HG03097 (cell line): ENCODE data around the gene ARL14.

ENCODE experiments used
- ATAC-seq: cut with Tn5 transposase; IDR thresholded peaks from one replicate; pipeline ENCODE4 v1.9.1; 2021; ENCODE audit not compliant: unreplicated experiment, low FRiP score

Gene ARL14

GRCh38 chr3:160676547-160677303, at the start of gene ARL14:
Gene ARL14, plus strand, starts transcription at chr3:160677160. Its CDS starts 187 bp downstream, at chr3:160677347.
- ATAC-seq: no peak

DNA sequence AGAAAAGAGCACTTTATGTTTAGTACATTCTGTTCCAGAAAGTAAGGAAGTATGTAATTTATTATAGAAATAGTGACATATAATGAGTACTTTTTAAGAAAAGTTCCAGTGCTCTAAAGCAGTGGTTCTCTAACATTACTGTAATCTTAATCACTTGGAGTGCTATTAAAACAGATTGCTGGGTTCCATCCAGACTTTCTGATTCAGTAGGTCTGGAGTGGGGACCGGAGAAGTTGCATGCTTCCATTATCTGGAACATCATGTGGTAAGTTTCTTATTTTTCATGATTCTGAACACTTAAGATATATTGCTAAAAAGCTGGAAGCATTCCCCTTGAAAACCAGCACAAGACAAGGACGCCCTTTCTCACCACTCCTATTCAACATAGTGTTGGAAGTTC, 47.5 kb upstream of the ARL14 start:
- no peak for ATAC-seq

GRCh38 chr3:160633361-160634083, 43.4 kb upstream of the ARL14 start:
- no peak for ATAC-seq

DNA sequence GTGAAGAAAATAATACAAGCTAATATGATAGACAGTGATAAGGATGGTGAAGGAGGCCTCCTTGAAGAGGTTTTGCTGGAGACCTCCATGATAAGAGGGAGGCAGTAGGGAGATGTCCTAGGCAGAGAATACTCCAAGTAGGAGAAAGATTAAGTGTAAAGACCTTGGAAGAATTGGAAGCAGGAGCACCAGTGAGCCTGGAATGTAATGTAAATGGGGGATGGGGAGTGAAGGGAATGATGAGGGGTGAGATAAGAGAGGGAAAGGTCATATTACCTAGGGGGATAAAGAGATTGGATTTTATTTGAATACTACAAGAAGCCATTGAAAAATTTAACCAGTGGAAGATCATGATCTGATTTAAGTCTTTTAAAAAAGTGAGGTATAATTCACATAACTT, 41.7 kb upstream of the ARL14 start:
- ATAC-seq: no peak

DNA sequence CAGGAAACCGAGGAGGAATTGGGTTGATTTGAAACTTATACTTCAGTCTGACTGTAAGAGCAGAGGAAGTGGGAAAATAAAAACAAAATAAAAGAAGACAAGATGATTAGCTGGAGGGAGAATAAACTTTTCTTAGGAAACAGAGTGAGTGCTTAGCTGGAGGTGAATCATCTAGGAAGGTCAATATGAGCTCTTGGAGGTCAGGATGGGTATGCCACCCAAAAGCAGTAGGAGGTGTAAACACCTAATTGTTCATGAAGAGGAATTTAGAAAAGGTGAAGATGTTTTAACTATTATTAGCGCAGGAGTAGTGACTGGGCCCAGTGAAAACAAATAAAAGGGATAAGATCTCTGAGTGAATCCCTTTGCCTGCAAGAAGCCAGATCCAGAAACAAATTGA, 39.9 kb upstream of the ARL14 start:
- ATAC-seq: no peak

DNA sequence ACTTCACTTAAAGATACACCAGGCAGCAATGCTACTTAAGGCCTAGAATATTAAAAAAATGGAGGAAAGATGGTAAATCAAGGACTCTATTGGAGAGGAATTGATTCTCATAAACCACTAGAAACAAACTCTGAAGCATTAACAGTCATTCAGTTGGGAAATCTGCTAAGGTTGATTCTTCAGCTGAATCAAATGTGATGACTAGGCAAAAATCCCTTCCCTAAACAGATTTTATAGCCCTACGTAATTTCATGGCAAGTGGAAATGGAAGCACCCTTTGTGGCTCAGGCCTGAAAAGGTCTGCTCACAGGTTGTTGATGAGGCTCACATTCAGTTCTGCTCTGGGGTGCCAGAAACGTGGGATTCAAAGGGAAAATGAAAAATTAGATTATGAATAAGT, 38.8 kb upstream of the ARL14 start:
- no peak for ATAC-seq

GRCh38 chr3:160641665-160642309, 35.2 kb upstream of the ARL14 start:
- no peak for ATAC-seq

- no peak for ATAC-seq
Observed at GRCh38 chr3:160643994-160644393, 33.0 kb upstream of the ARL14 start.

- no peak for ATAC-seq
Observed at GRCh38 chr3:160644491-160644890, 32.5 kb upstream of the ARL14 start.

- no peak for ATAC-seq
Observed at GRCh38 chr3:160648701-160649100, 28.3 kb upstream of the ARL14 start.

DNA sequence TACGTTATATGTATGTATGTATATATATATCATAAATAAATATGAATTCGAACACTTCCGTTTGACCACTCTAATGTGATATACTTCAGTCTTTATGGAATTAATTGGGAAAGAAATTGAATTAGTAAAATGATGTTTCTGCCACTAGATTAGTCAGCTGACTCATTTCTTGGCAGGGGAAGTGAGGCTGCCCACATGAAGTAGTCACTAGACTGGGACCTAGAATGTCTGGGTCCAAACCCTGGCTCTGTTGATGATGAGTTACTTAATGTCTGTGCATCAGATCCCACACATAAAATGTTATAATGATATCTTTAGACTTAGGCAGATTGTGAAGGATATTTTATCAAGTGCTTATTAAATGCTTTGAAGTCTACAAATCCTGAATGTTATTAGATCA, 27.4 kb upstream of the ARL14 start:
- ATAC-seq: no peak

DNA sequence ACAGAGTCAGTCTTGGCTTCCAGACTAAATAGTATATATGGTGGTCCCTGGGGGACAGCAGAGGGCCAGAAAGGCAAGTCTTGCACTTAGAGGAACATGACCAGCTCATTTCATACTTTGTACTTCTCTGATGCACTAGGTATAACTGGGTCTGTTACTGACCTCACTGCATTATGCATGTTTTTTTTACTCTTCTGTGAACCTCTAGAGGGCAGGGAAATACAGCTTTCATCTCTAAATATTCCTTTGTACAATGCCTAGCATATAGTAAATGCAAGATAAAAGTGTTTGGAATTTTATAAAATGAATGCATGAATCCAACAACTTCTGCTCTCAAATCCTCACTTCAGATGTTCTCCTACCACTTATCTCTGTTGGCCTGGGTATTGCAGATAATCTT, 23.4 kb upstream of the ARL14 start:
- ATAC-seq: no peak

GRCh38 chr3:160660902-160661301, 16.1 kb upstream of the ARL14 start:
- no peak for ATAC-seq

DNA sequence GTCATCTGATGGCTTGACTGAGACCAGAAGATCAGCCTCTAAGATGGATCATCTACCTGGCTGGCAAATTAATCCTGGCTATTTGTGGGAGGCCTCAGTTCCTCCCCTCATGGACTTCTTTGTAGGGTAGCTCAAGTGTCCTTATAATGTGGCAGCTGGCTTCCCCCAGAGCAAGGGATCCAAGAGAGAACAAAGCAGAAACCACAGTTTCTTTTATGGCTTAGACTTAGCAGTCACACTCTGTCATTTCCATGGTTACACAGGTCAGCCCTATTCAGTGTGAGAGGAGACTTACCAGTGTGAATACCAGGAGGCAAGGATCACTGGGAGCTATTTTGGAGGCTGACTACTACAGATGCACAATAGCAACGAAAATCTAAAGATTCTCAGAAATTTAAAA, 15.3 kb upstream of the ARL14 start:
- no peak for ATAC-seq

- ATAC-seq: no peak
Observed at GRCh38 chr3:160665231-160665630, 11.7 kb upstream of the ARL14 start.

DNA sequence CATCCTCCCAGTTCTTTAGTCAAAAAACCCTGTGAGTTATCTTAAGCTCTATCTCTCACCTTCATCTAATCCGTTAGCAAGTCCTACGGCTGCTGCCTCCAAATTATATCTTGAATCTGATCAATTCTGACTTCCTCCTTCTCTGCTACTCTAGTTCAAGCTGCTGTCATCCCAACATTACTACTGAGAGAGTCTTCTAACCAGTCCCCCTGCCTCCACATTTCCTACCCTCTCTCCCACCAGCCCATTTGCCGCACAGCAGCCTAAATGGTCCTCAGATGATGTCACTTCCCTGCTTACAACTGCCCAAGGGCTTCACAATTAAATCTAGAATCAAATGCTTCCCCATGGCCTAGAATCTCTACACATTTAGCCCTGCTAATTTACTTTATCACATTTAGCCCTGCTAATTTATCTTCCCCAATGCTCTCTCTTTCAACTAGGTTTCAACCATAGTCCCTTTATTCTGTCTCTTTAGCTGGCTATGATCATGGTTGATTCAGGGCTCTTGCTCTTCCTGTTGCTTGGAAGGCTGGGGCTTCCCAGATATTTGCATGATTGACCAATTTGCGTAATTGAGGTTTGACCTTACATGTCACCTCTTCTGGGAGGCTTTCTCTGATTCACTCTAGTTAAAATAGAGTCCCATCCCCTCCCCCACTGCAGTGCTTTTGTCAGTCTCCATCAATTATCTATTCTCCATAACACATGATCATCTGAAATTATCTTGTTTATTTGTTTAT, 11.0 kb upstream of the ARL14 start:
- ATAC-seq: peak; percentile 88

GRCh38 chr3:160667452-160667851, 9.5 kb upstream of the ARL14 start:
- ATAC-seq: no peak

DNA sequence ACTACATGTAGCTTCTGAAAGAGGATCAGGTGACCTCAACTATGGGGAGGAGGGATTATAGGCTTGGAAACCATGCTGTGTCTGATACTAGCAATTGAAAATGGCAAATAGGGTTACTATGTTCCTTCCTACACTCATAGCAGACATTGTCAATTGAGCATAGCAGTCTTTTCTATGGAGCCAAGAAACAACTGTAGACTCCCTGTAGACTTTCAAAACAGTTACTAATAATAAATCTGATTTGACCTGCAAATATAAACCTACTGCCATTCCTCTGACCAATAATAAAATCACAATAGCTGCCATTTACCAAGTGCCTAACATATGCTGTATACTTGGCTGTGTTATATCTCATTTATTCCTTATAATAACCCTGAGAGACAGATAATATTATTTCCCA, 8.5 kb upstream of the ARL14 start:
- ATAC-seq: no peak

- ATAC-seq: peak; percentile 94
Observed at GRCh38 chr3:160671231-160671630, 5.7 kb upstream of the ARL14 start.

GRCh38 chr3:160671995-160672394, 5.0 kb upstream of the ARL14 start:
- ATAC-seq: no peak

DNA sequence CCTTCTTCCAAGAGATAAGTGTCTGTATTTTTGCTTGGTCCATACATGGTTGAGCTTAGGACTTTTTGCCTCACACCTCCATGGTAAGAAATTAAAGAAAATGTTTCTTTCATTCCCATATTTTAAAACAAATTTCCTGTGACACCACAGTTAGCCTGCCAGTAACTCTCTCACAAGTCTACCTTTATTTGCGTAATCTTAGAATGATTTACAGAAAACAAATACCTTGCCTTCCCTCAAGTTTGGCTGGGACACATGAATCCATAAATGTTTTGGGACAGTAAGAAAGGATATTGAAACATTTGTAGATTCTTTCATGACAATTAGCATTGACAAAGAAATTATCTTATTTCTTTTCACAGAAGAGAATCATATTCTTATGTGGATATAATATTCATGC, 3.8 kb upstream of the ARL14 start:
- ATAC-seq: no peak
